Dedifferentiated amniotic fluid mesenchymal stem cell (primary cell): ENCODE data around the gene HOXA10.

Experiments
- DNase-seq: peaks from one replicate; pipeline ENCODE4 v3.0.0-alpha.2; 2016; ENCODE audit errors: extremely low spot score

The HOXA10 gene

GRCh38 chr7:27166531-27167505 is 7.3 kb downstream of the HOXA10 start:
- DNase-seq: no peak

GRCh38 chr7:27165996-27166530 is 8.1 kb downstream of the HOXA10 start:
- DNase-seq: no peak

- no peak for DNase-seq
Observed at GRCh38 chr7:27165089-27165995, 8.8 kb downstream of the HOXA10 start, which contains the start of gene HOXA9. Gene HOXA9 (minus strand): TSS chr7:27165537. CDS start chr7:27165457, 80 bp downstream.

GRCh38 chr7:27164367-27165088 is 9.6 kb downstream of the HOXA10 start:
- DNase-seq: no peak

- no peak for DNase-seq
Observed at GRCh38 chr7:27164045-27164366, 10.1 kb downstream of the HOXA10 start.

- no peak for DNase-seq
Observed at GRCh38 chr7:27163288-27164044, 10.7 kb downstream of the HOXA10 start.

- DNase-seq: no peak
Observed at GRCh38 chr7:27162561-27163287, 11.4 kb downstream of the HOXA10 start.

- no peak for DNase-seq
Observed at GRCh38 chr7:27161721-27162560, 12.2 kb downstream of the HOXA10 start.

GRCh38 chr7:27161214-27161720 is 12.9 kb downstream of the HOXA10 start:
- no peak for DNase-seq

- DNase-seq: peak; percentile 25
Observed at GRCh38 chr7:27160546-27161213, 13.4 kb downstream of the HOXA10 start.

GRCh38 chr7:27160145-27160545 is 14.0 kb downstream of the HOXA10 start:
- no peak for DNase-seq

- DNase-seq: no peak
Observed at GRCh38 chr7:27159266-27160144, 14.6 kb downstream of the HOXA10 start.

- DNase-seq: no peak
Observed at GRCh38 chr7:27158436-27159265, 15.5 kb downstream of the HOXA10 start.

GRCh38 chr7:27157702-27158431 is 16.3 kb downstream of the HOXA10 start:
- no peak for DNase-seq

GRCh38 chr7:27156916-27157701 is 17.0 kb downstream of the HOXA10 start:
- DNase-seq: no peak
